Measurements from ENCODE around the gene TUSC2.
"Not testable (repeated sequence)": the region's sequence is repeated elsewhere in the genome, so short reads cannot be mapped to it uniquely, and the experiment has no call there.

TUSC2 gene

GRCh38 chr3:50292159-50293078, 35.6 kb downstream of the TUSC2 start, which contains the start of gene IFRD2:
TSS of gene IFRD2 (minus strand) at chr3:50292429. CDS start at chr3:50292274, 155 bp downstream.
- peak; percentile 96 for DNase-seq (ENCODE audit: low spot score)
- no peak for TF ChIP-seq CTCF (IDR thresholded peaks at IDR 0.05; ENCODE audit: extremely low read depth, missing control alignments)

GRCh38 chr3:50290161-50290641, 37.8 kb downstream of the TUSC2 start:
- TF ChIP-seq CTCF (IDR thresholded peaks at IDR 0.05; ENCODE audit: extremely low read depth, missing control alignments), result no peak
- no peak for DNase-seq (ENCODE audit: low spot score)

- no peak for TF ChIP-seq CTCF (IDR thresholded peaks at IDR 0.05; ENCODE audit: extremely low read depth, missing control alignments)
- DNase-seq (ENCODE audit: low spot score), result no peak
These were observed 38.9 kb downstream of the TUSC2 start for GRCh38 chr3:50289130-50289529.

- no peak for TF ChIP-seq CTCF (IDR thresholded peaks at IDR 0.05; ENCODE audit: extremely low read depth, missing control alignments)
- no peak for DNase-seq (ENCODE audit: low spot score)
These were observed 39.5 kb downstream of the TUSC2 start for GRCh38 chr3:50288387-50289007.

- DNase-seq (ENCODE audit: low spot score), result no peak
- TF ChIP-seq CTCF (IDR thresholded peaks at IDR 0.05; ENCODE audit: extremely low read depth, missing control alignments), result no peak
These were observed 40.8 kb downstream of the TUSC2 start for GRCh38 chr3:50287262-50287661.

- no peak for DNase-seq (ENCODE audit: low spot score)
- no peak for TF ChIP-seq CTCF (IDR thresholded peaks at IDR 0.05; ENCODE audit: extremely low read depth, missing control alignments)
These were observed 41.4 kb downstream of the TUSC2 start for GRCh38 chr3:50286322-50287227.

- DNase-seq (ENCODE audit: low spot score), result not testable (repeated sequence)
These were observed 43.9 kb downstream of the TUSC2 start for GRCh38 chr3:50284121-50284520.

All from GM20000 (cell line).